Ovary (tissue), 3 donors: ENCODE data around the gene DBF4B.
"Not testable (repeated sequence)": the region's sequence is repeated elsewhere in the genome, so short reads cannot be mapped to it uniquely, and the experiment has no call there.

Source experiments
- CTCF ChIP-seq, 3 donors: fragments of 450-650 bp in 2 of 3; fragments of 200-600 bp in 1 of 3; IDR thresholded peaks; one replicate each; pipeline versions ENCODE4 v1.5.1 to v1.8.0; 2016 to 2022; ENCODE audit warnings: antibody characterized with exemption in 3 of 3, mild to moderate bottlenecking in 1 of 3
- EP300 ChIP-seq: sonication (generic); formaldehyde crosslinking; IDR thresholded peaks from one replicate; pipeline ENCODE4 v1.6.1; 2017; ENCODE audit warnings: antibody characterized with exemption
- POLR2A ChIP-seq: fragments of 450-650 bp; IDR thresholded peaks from one replicate; pipeline ENCODE4 v1.6.1; 2017; ENCODE audit warnings: antibody characterized with exemption, mild to moderate bottlenecking, moderate library complexity
- donor health status: DM: no; HTN: no; CAD: no.

DNA sequence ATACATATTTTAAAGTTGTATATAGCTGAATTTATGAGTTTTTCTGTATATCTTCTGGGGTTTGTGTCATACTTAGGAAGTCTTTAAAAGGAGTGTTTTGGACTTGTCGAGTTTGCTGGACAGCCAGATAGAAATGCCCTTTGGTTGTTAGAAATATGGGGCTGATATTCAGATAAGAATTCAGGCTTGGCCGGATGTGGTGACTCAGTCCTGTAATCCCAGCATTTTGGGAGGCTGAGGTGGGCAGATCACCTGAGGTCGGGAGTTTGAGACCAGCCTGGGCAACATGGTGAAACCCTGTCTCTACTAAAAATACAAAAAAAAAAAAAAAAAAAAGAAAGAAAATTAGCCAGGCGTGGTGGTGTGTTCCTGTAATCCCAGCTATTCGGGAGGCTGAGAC lies 37.3 kb downstream of the DBF4B start:
- not testable (repeated sequence) for TF ChIP-seq CTCF (IDR thresholded peaks at IDR 0.05); POLR2A; EP300
